A673 (cell line): ENCODE data around the gene NR2E1.

ENCODE experiments used
- CTCF ChIP-seq: fragments of 300-800, 200-600 bp; sonication (generic); conservative IDR thresholded peaks from 2 replicates; pipeline ENCODE4 v1.5.1; 2017; ENCODE audit warnings: low read depth, mild to moderate bottlenecking, antibody characterized with exemption, low read length, moderate library complexity, mixed read lengths
- EZH2 ChIP-seq: fragments of 200-600 bp; sonication (generic); IDR thresholded peaks from 2 replicates; pipeline ENCODE4 v1.6.1; 2017; ENCODE audit warnings: borderline replicate concordance, low read depth, mild to moderate bottlenecking, mixed read lengths, antibody characterized with exemption, low read length; ENCODE audit not compliant: poor library complexity, severe bottlenecking

GRCh38 chr6:108161724-108162282, 4.0 kb upstream of the NR2E1 start:
- TF ChIP-seq CTCF (no peak), EZH2 (no peak)
